H1 (cell line): ENCODE data around the gene TMEM156. TPM values are rescaled to one million over a fixed set of nuclear protein-coding genes. Genes with fewer than 3 reads are reported as not detected.

ENCODE experiments used
- CTCF ChIA-PET: fragments of 300-600 bp; sonication (Branson Sonifier 250); formaldehyde crosslinking; loops from one replicate; lab custom pipeline; 2021; ENCODE audit not compliant: partially characterized antibody; lab: Charles Lee
- POLR2A ChIA-PET: fragments of 300-600 bp; sonication (Branson Sonifier 250); formaldehyde crosslinking; loops from one replicate; lab custom pipeline; 2021; ENCODE audit warnings: inconsistent platforms; ENCODE audit not compliant: partially characterized antibody; lab: Charles Lee
- DNase-seq, 2 experiments: peaks; one replicate each; pipeline versions ENCODE4 v3.0.0 to v3.0.0-alpha.2; 2010 to 2022; ENCODE audit warnings: low spot score in 2 of 2, low read depth in 1 of 2, mixed read lengths in 1 of 2
- FAIRE-seq: peaks from 2 replicates; lab custom pipeline; 2011; peaks lifted over from hg19 to GRCh38; lab: Jason Lieb, UNC
- H2AFZ ChIP-seq: 2 replicates; pipeline ENCODE4 v1.8.1; 2012; ENCODE audit warnings: low read length, inconsistent platforms
- H2AK5ac ChIP-seq: 2 replicates; pipeline ENCODE4 v1.6.1; 2013; ENCODE audit warnings: low read depth, low read length
- H2BK120ac ChIP-seq: replicated peaks from 2 replicates; pipeline ENCODE3; 2013; ENCODE audit warnings: low read depth, low read length, inconsistent platforms
- H2BK12ac ChIP-seq: 2 replicates; pipeline ENCODE4 v1.6.1; 2013; ENCODE audit warnings: low read depth, low read length
- H2BK15ac ChIP-seq: 2 replicates; pipeline ENCODE4 v1.6.1; 2013; ENCODE audit warnings: low read length
- H2BK20ac ChIP-seq: 2 replicates; pipeline ENCODE4 v1.6.1; 2013; ENCODE audit warnings: low read length
- H2BK5ac ChIP-seq: 2 replicates; pipeline ENCODE4 v1.6.1; 2013; ENCODE audit warnings: low read depth, low read length
- H3K14ac ChIP-seq: 2 replicates; pipeline ENCODE4 v1.6.1; 2013; ENCODE audit warnings: inconsistent platforms; ENCODE audit not compliant: insufficient read length
- H3K18ac ChIP-seq: 2 replicates; pipeline ENCODE4 v1.6.1; 2013; ENCODE audit warnings: low read length; ENCODE audit errors: extremely low read depth
- H3K23ac ChIP-seq: 2 replicates; pipeline ENCODE4 v1.6.1; 2013; ENCODE audit warnings: inconsistent platforms; ENCODE audit not compliant: insufficient read length
- H3K23me2 ChIP-seq: 2 replicates; pipeline ENCODE4 v1.6.1; 2013; ENCODE audit warnings: low read depth, low read length
- H3K27ac ChIP-seq: 2 replicates; pipeline ENCODE4 v1.6.1; 2011; ENCODE audit warnings: low read depth, low read length, inconsistent platforms
- H3K27me3 ChIP-seq, 4 experiments: replicated peaks in 1 of 4; 1 replicate in 1 of 4; 2 replicates in 3 of 4; pipeline versions ENCODE4 v1.6.1 to v1.8.1; 2011 to 2013; ENCODE audit warnings: low read length in 3 of 4, mild to moderate bottlenecking in 3 of 4, inconsistent platforms in 2 of 4, mixed read lengths in 2 of 4, moderate library complexity in 1 of 4; ENCODE audit not compliant: control insufficient read depth in 3 of 4, insufficient read depth in 3 of 4; ENCODE audit errors: extremely low read depth in 1 of 4
- H3K36me3 ChIP-seq, 4 experiments: 2 replicates each; pipeline versions ENCODE4 v1.6.1 to v1.8.1; 2011 to 2013; ENCODE audit warnings: mild to moderate bottlenecking in 4 of 4, low read length in 3 of 4, moderate library complexity in 2 of 4, control low read depth in 1 of 4, inconsistent platforms in 1 of 4; ENCODE audit not compliant: insufficient read depth in 4 of 4, control insufficient read depth in 2 of 4
- H3K4ac ChIP-seq: replicated peaks from 2 replicates; pipeline ENCODE3; 2013; ENCODE audit warnings: low read length, low read depth, mixed read lengths, inconsistent platforms; ENCODE audit not compliant: insufficient read length
- H3K4me1 ChIP-seq, 4 experiments: replicated peaks in 1 of 4; 1 replicate in 1 of 4; 2 replicates in 3 of 4; pipeline versions ENCODE4 v1.6.1 to v1.8.1; 2011 to 2013; ENCODE audit warnings: low read length in 3 of 4, inconsistent platforms in 2 of 4, mixed read lengths in 1 of 4; ENCODE audit not compliant: insufficient read depth in 4 of 4, control insufficient read depth in 3 of 4
- H3K4me2 ChIP-seq, 2 experiments: 2 replicates each; pipeline versions ENCODE4 v1.6.1 to v1.8.1; 2011 to 2013; ENCODE audit warnings: low read depth in 2 of 2, low read length in 2 of 2, control low read depth in 1 of 2, inconsistent platforms in 1 of 2, mild to moderate bottlenecking in 1 of 2; ENCODE audit not compliant: insufficient read depth in 1 of 2
- H3K4me3 ChIP-seq, 4 experiments: fragments of 200-600, 300-600 bp in 1 of 4; sonication (generic), shearing (Covaris generic), sonication (Bioruptor Twin) in 1 of 4; 2 replicates each; pipeline versions ENCODE4 v1.5.1 to v1.8.1; 2011 to 2016; ENCODE audit warnings: low read length in 4 of 4, low read depth in 3 of 4, control low read depth in 2 of 4, inconsistent platforms in 2 of 4, mild to moderate bottlenecking in 2 of 4, mixed read lengths in 1 of 4, moderate library complexity in 1 of 4; ENCODE audit not compliant: insufficient read depth in 2 of 4; ENCODE audit errors: extremely low read depth in 1 of 4
- H3K56ac ChIP-seq: replicated peaks from 2 replicates; pipeline ENCODE3; 2013; ENCODE audit warnings: low read depth, mild to moderate bottlenecking, mixed read lengths, low read length, inconsistent platforms; ENCODE audit not compliant: insufficient read length
- H3K79me1 ChIP-seq: 2 replicates; pipeline ENCODE4 v1.6.1; 2013; ENCODE audit warnings: low read depth, low read length, control low read depth
- H3K79me2 ChIP-seq, 2 experiments: 2 replicates each; pipeline versions ENCODE4 v1.6.1 to v1.8.1; 2012 to 2013; ENCODE audit warnings: low read length in 2 of 2, mild to moderate bottlenecking in 2 of 2, inconsistent platforms in 1 of 2; ENCODE audit not compliant: insufficient read depth in 2 of 2, control insufficient read depth in 1 of 2
- H3K9ac ChIP-seq, 4 experiments: replicated peaks in 1 of 4; 1 replicate in 1 of 4; 2 replicates in 3 of 4; pipeline versions ENCODE4 v1.6.1 to v1.8.1; 2011 to 2013; ENCODE audit warnings: low read depth in 3 of 4, low read length in 3 of 4, control low read depth in 2 of 4, mild to moderate bottlenecking in 2 of 4, moderate library complexity in 2 of 4, inconsistent platforms in 1 of 4; ENCODE audit errors: extremely low read depth in 1 of 4
- H3K9me3 ChIP-seq, 2 experiments: 2 replicates each; pipeline versions ENCODE4 v1.6.1 to v1.8.1; 2012 to 2013; ENCODE audit warnings: mild to moderate bottlenecking in 2 of 2, moderate library complexity in 2 of 2, control low read depth in 1 of 2, inconsistent platforms in 1 of 2, low read depth in 1 of 2, low read length in 1 of 2, mixed read lengths in 1 of 2; ENCODE audit not compliant: insufficient read depth in 2 of 2
- H4K20me1 ChIP-seq, 2 experiments: replicated peaks in 1 of 2; 2 replicates each; pipeline versions ENCODE3 to v1.8.1; 2011 to 2013; ENCODE audit warnings: inconsistent platforms in 2 of 2, low read length in 2 of 2, mild to moderate bottlenecking in 1 of 2; ENCODE audit not compliant: insufficient read depth in 2 of 2, control insufficient read depth in 1 of 2
- H4K5ac ChIP-seq: 2 replicates; pipeline ENCODE4 v1.6.1; 2013; ENCODE audit warnings: low read length, low read depth, mixed read lengths, inconsistent platforms; ENCODE audit not compliant: insufficient read length
- H4K8ac ChIP-seq: 2 replicates; pipeline ENCODE4 v1.8.0; 2013; ENCODE audit warnings: mild to moderate bottlenecking, moderate library complexity, low read length, inconsistent platforms; ENCODE audit not compliant: insufficient read depth; ENCODE audit errors: extremely low read depth
- H4K91ac ChIP-seq: replicated peaks from 2 replicates; pipeline ENCODE3; 2013; ENCODE audit warnings: low read length, mixed read lengths, inconsistent platforms; ENCODE audit not compliant: insufficient read length
- CTBP2 ChIP-seq: IDR thresholded peaks from 2 replicates; pipeline ENCODE4 v1.7.0; 2011; ENCODE audit warnings: borderline replicate concordance, mild to moderate bottlenecking, moderate library complexity, mixed read lengths, low read length; ENCODE audit not compliant: insufficient read depth, insufficient read length
- WGBS, 2 experiments: shearing (Covaris generic) in 1 of 2; methylation state at CpG; one replicate each; pipeline versions ENCODE4 v1.1.6 to v1.1.7; 2013 to 2015; ENCODE audit warnings: low lambda C conversion rate in 2 of 2, mixed read lengths in 2 of 2, inconsistent platforms in 1 of 2, low coverage in 1 of 2, missing lambda C conversion rate in 1 of 2; ENCODE audit not compliant: insufficient replicate concordance in 2 of 2, insufficient coverage in 1 of 2, insufficient read length in 1 of 2; ENCODE audit errors: extremely low coverage in 1 of 2, missing lambda C conversion rate in 1 of 2; 5-methylcytosine and 5-hydroxymethylcytosine counted together
- polyA plus RNA-seq, 7 experiments: library from polyadenylated mRNA; depleted of rRNA in 3 of 7; stranded (reverse) in 5 of 7; unstranded in 2 of 7; fragments of >200 nt in 5 of 7; fragments of 200-250 nt in 2 of 7; gene quantifications; 1 replicate in 5 of 7; 2 replicates in 1 of 7; 4 replicates in 1 of 7; pipeline versions ENCODE4 v1.2.1 to v1.2.3, GENCODE V29; 2011 to 2013; ENCODE audit warnings: missing spikeins in 2 of 7, mixed read lengths in 2 of 7
- total RNA-seq: library from RNA; stranded (reverse); fragmentation: NEBNext Ultra II Directional; extraction: Animal tissue kit (Norgen Biotek cat#: 25700); gene quantifications from 2 replicates; pipeline ENCODE4 v1.2.1, GENCODE V29; 2021

Gene TMEM156
- total and polyA plus RNA-seq, 2 of the 8 experiments (the other 6 are each of a cell fraction or from before 2014, with no cell fraction given) = not detected

GRCh38 chr4:38983787-38984598, 48.2 kb downstream of the TMEM156 start:
- no peak for FAIRE-seq
- POLR2A ChIA-PET = interaction anchor here (0.5 kb wide), 1 partner anchor 123 kb away, joined by 3 read pairs; no protein-coding TSS in a partner anchor
- no peak for TF ChIP-seq CTBP2

More at GRCh38 chr4:38983787-38984598, 48.2 kb downstream of the TMEM156 start:
- H3K14ac ChIP-seq = no peak overlapping the region
- no peak overlapping the region for H3K23ac ChIP-seq
- H2BK12ac ChIP-seq = no peak overlapping the region
- no peak overlapping the region for H2BK15ac ChIP-seq
- no peaks in the 10 kb centered on the region for H3K36me3 ChIP-seq
- H3K18ac ChIP-seq = no peak overlapping the region
- no peaks in the 10 kb centered on the region for H3K79me1 ChIP-seq
- no peaks in the 10 kb centered on the region for H3K9me3 ChIP-seq
- no peak overlapping the region for H3K56ac ChIP-seq
- H3K4me3 ChIP-seq = no peak overlapping the region
- no peak overlapping the region for H3K4ac ChIP-seq
- no peak overlapping the region for H2BK5ac ChIP-seq
- CTCF ChIA-PET = interaction anchor here (0.6 to 1.3 kb wide), 3 partner anchors 13 to 128 kb away, joined by 3 to 4 read pairs (median 3); no protein-coding TSS in a partner anchor
- no peaks in the 10 kb centered on the region for H4K20me1 ChIP-seq
- no peaks in the 10 kb centered on the region for H3K79me2 ChIP-seq
- 82% methylated on average over 12 of the region's 12 CpGs; no CpG with 5 or more reads in 1 of the 2 experiments for WGBS, 2 experiments
- no peak overlapping the region for H3K9ac ChIP-seq
- H4K91ac ChIP-seq = no peak overlapping the region
- H3K4me1 ChIP-seq = no peaks in the 10 kb centered on the region; a peak in 1 of 7 replicates
- no peak overlapping the region for H3K27ac ChIP-seq
- H4K8ac ChIP-seq = no peak overlapping the region
- no peak overlapping the region for H2BK120ac ChIP-seq
- no peak overlapping the region for H4K5ac ChIP-seq
- H2BK20ac ChIP-seq = no peak overlapping the region
- H3K4me2 ChIP-seq = no peak overlapping the region
- H2AK5ac ChIP-seq = no peak overlapping the region
- H3K23me2 ChIP-seq = no peaks in the 10 kb centered on the region
- DNase-seq = no peak
- H2AFZ ChIP-seq = 0 out of 2 replicates have a peak overlapping the region, but pooled peaks have one; percentile 6
- H3K27me3 ChIP-seq = no peaks in the 10 kb centered on the region
